Colonic mucosa (tissue), 4 donors: ENCODE data around the gene SULT4A1. TPM values are rescaled to one million over a fixed set of nuclear protein-coding genes. Genes with fewer than 3 reads are reported as not detected.

ENCODE experiments used
- DNase-seq: peaks from one replicate; pipeline ENCODE4 v3.0.0-alpha.2; 2020
- H3K27ac ChIP-seq: fragments of 200-600 bp; one replicate; pipeline ENCODE4 v1.8.0; 2021
- H3K27me3 ChIP-seq: fragments of 200-600 bp; one replicate; pipeline ENCODE4 v1.8.0; 2021
- H3K36me3 ChIP-seq: fragments of 200-600 bp; one replicate; pipeline ENCODE4 v1.8.0; 2021
- H3K4me1 ChIP-seq: fragments of 200-600 bp; one replicate; pipeline ENCODE4 v1.8.0; 2021; ENCODE audit warnings: mild to moderate bottlenecking
- H3K4me3 ChIP-seq: fragments of 200-600 bp; one replicate; pipeline ENCODE4 v1.8.0; 2021
- H3K9ac ChIP-seq, 2 donors: one replicate each; pipeline ENCODE4 v1.7.0; 2013; ENCODE audit warnings: control low read depth in 2 of 2, low read depth in 2 of 2, low read length in 2 of 2
- H3K9me3 ChIP-seq: fragments of 200-600 bp; one replicate; pipeline ENCODE4 v1.8.0; 2021
- CTCF ChIP-seq: fragments of 200-600 bp; IDR thresholded peaks from one replicate; pipeline ENCODE4 v1.8.0; 2022; ENCODE audit warnings: antibody characterized with exemption, mild to moderate bottlenecking
- intact Hi-C: fragments of 100-400 bp; cut with DNase I; formaldehyde crosslinking; loops from one replicate; pipeline ENCODE4 v1.14.1; 2022
- total RNA-seq, 2 donors: library from RNA; stranded (reverse); fragmentation: NEBNext Ultra II Directional in 1 of 2; extraction: Animal tissue kit (Norgen Biotek cat#: 25700) in 1 of 2; gene quantifications; one replicate each; pipeline ENCODE4 v1.2.1, GENCODE V29; 2021
- donor health status: healthy.
- donor health status: DM: no; HTN: no; CAD: no.
- donor health status: DM: no; HTN: no; CAD: no.

SULT4A1 gene
- total RNA-seq, 2 donors from 2014 or later, result 0.10 to 0.82 TPM

GRCh38 chr22:43893266-43893665 is 31.0 kb upstream of the SULT4A1 start:
- Histone ChIP-seq H3K9me3 (no peaks in the 10 kb centered on the region), H3K36me3 (no peaks in the 10 kb centered on the region), H3K4me3 (no peak overlapping the region), H3K27ac (no peak overlapping the region), H3K27me3 (peaks cover 16% of the 10 kb centered on the region), H3K9ac (no peak overlapping the region), H3K4me1 (no peaks in the 10 kb centered on the region)
- intact Hi-C loops, result no loop called here
- DNase-seq, result no peak
- no peak for TF ChIP-seq CTCF

GRCh38 chr22:43892183-43892894 is 30.0 kb upstream of the SULT4A1 start:
- DNase-seq, result no peak
- Histone ChIP-seq H3K4me3 (no peak overlapping the region), H3K9me3 (no peaks in the 10 kb centered on the region), H3K36me3 (no peaks in the 10 kb centered on the region), H3K27ac (no peak overlapping the region), H3K27me3 (peaks cover 16% of the 10 kb centered on the region), H3K4me1 (no peaks in the 10 kb centered on the region), H3K9ac (no peak overlapping the region)
- intact Hi-C loops, result no loop called here
- no peak for TF ChIP-seq CTCF

GRCh38 chr22:43891360-43892182 is 29.3 kb upstream of the SULT4A1 start, which contains the start of gene PNPLA5:
PNPLA5 (minus strand) TSS chr22:43892013; CDS start chr22:43891880, 133 bp downstream.
- H3K9me3 ChIP-seq, result no peaks in the 10 kb centered on the region
- no peak within 1 kb of the TSS for H3K27ac ChIP-seq
- no peak within 1 kb of the TSS for H3K9ac ChIP-seq
- H3K36me3 ChIP-seq, result no peaks in the 10 kb centered on the region
- no peaks in the 10 kb centered on the region for H3K4me1 ChIP-seq
- no peak for DNase-seq
- intact Hi-C loops, result no loop called here
- H3K27me3 ChIP-seq, result peaks cover 16% of the 10 kb centered on the region
- no peak within 1 kb of the TSS for H3K4me3 ChIP-seq
- TF ChIP-seq CTCF, result no peak

GRCh38 chr22:43890901-43891331 is 28.6 kb upstream of the SULT4A1 start:
- Histone ChIP-seq H3K9ac (no peak overlapping the region), H3K9me3 (no peaks in the 10 kb centered on the region), H3K36me3 (no peaks in the 10 kb centered on the region), H3K27ac (no peak overlapping the region), H3K27me3 (peaks cover 16% of the 10 kb centered on the region), H3K4me3 (no peak overlapping the region), H3K4me1 (no peaks in the 10 kb centered on the region)
- intact Hi-C loops, result no loop called here
- TF ChIP-seq CTCF, result no peak
- DNase-seq, result no peak

- Histone ChIP-seq H3K4me3 (no peak overlapping the region), H3K9ac (no peak overlapping the region), H3K27me3 (peaks cover 16% of the 10 kb centered on the region), H3K9me3 (no peaks in the 10 kb centered on the region), H3K27ac (no peak overlapping the region), H3K4me1 (no peaks in the 10 kb centered on the region), H3K36me3 (no peaks in the 10 kb centered on the region)
- TF ChIP-seq CTCF, result no peak
- intact Hi-C loops, result no loop called here
- DNase-seq, result no peak
Measured at GRCh38 chr22:43889860-43890253, 27.5 kb upstream of the SULT4A1 start.
